H1 (cell line): ENCODE results near the gene KRT17. TPM values are rescaled to one million over a fixed set of nuclear protein-coding genes. Genes with fewer than 3 reads are reported as not detected.
A peak's percentile ranks its signal among the peaks of the same experiment; 100 is the strongest.

Experiments
- ASH2L ChIP-seq: fragments of 200-600, 300-600 bp; sonication (generic); IDR thresholded peaks from one replicate; pipeline ENCODE4 v1.7.1; 2017; ENCODE audit warnings: low read length
- JUND ChIP-seq: IDR thresholded peaks from 2 replicates; pipeline ENCODE4 v1.6.1; 2011; ENCODE audit warnings: mild to moderate bottlenecking, improper control_type of control experiment, low read length
- RAD21 ChIP-seq, 2 experiments: IDR thresholded peaks in 1 of 2; conservative IDR thresholded peaks in 1 of 2; 2 replicates each; pipeline ENCODE4 v1.6.1; 2011; ENCODE audit warnings: low read depth in 2 of 2, low read length in 2 of 2, improper control_type of control experiment in 1 of 2, inconsistent platforms in 1 of 2, mild to moderate bottlenecking in 1 of 2, moderate library complexity in 1 of 2
- SIN3A ChIP-seq, 2 experiments: IDR thresholded peaks in 1 of 2; conservative IDR thresholded peaks in 1 of 2; 2 replicates each; pipeline ENCODE4 v1.6.1; 2011 to 2012; ENCODE audit warnings: low read length in 2 of 2, improper control_type of control experiment in 1 of 2, low read depth in 1 of 2, mild to moderate bottlenecking in 1 of 2
- SP2 ChIP-seq: IDR thresholded peaks from 2 replicates; pipeline ENCODE4 v1.6.1; 2012; ENCODE audit warnings: mild to moderate bottlenecking, low read length, inconsistent platforms
- polyA plus RNA-seq, 7 experiments: library from polyadenylated mRNA; depleted of rRNA in 3 of 7; stranded (reverse) in 5 of 7; unstranded in 2 of 7; fragments of >200 nt in 5 of 7; fragments of 200-250 nt in 2 of 7; gene quantifications; 1 replicate in 5 of 7; 2 replicates in 1 of 7; 4 replicates in 1 of 7; pipeline versions ENCODE4 v1.2.1 to v1.2.3, GENCODE V29; 2011 to 2013; ENCODE audit warnings: missing spikeins in 2 of 7, mixed read lengths in 2 of 7
- total RNA-seq: library from RNA; stranded (reverse); fragmentation: NEBNext Ultra II Directional; extraction: Animal tissue kit (Norgen Biotek cat#: 25700); gene quantifications from 2 replicates; pipeline ENCODE4 v1.2.1, GENCODE V29; 2021
- TF ChIP-seq, protein P1 (sequence below): IDR thresholded peaks from 2 replicates; pipeline ENCODE4 v1.6.1; 2012; ENCODE audit warnings: inconsistent platforms

Gene KRT17
- total and polyA plus RNA-seq, 2 of the 8 experiments (the other 6 are each of a cell fraction or from before 2014, with no cell fraction given) = 0.50 to 0.95 TPM

DNA sequence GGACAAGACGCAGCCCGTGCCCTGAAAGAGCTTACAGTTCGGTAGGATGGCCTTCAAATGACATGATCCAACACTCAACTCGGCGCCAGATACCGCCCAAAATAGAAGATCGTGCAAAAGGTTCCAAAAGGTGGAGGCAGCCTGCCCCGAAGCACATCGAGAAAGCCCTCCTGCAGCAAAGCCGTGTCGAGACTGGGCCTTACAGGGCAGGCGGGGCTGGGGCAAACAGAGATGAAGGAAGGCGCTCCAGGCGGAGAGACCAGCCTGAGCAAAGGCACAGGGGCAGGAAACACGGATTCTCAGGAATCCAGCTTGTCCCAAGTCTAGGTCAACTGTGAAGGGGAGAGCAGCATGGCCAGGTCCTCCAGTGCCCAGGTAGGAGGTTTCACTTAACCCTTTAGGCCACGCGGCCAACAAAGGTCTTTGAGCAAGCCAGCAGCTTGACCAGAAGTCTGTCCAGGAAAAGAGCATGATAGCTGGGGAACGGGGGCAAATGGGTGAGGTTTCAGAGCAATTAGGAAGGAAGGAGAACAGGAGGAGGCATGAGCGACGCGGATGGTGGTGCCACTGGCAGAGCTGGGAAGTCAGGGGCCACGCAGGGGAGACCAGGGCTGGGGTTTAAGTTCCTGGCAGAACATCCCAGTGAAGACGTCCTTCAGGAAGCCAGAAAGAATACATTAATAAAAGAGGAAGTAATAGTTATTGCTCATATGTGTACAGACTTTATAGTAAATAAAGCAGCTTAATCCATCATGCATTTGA lies 43.1 kb upstream of the KRT17 start (continued):
- TF ChIP-seq RAD21 (IDR thresholded peaks at IDR 0.05 in 1 of 2, conservative IDR thresholded peaks at IDR 0.05 in 1 of 2; ENCODE audit: low read depth in 2 of 2, low read length in 2 of 2) (no peak), JUND (no peak), SP2 (no peak), SIN3A (conservative IDR thresholded peaks at IDR 0.05 in 1 of 2, IDR thresholded peaks at IDR 0.05 in 1 of 2; ENCODE audit: low read depth in 1 of 2, low read length in 2 of 2) (no peak), ASH2L (peak; percentile 29)
- TF ChIP-seq, protein P1, sequence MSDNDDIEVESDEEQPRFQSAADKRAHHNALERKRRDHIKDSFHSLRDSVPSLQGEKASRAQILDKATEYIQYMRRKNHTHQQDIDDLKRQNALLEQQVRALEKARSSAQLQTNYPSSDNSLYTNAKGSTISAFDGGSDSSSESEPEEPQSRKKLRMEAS = 0 out of 2 replicates have a peak, but pooled peaks have one; percentile 4
